H1 (cell line): ENCODE results near the gene MED12L. TPM values are rescaled to one million over a fixed set of nuclear protein-coding genes. Genes with fewer than 3 reads are reported as not detected.

ENCODE experiments used
- CTCF ChIA-PET: fragments of 300-600 bp; sonication (Branson Sonifier 250); formaldehyde crosslinking; loops from one replicate; lab custom pipeline; 2021; ENCODE audit not compliant: partially characterized antibody; lab: Charles Lee
- POLR2A ChIA-PET: fragments of 300-600 bp; sonication (Branson Sonifier 250); formaldehyde crosslinking; loops from one replicate; lab custom pipeline; 2021; ENCODE audit warnings: inconsistent platforms; ENCODE audit not compliant: partially characterized antibody; lab: Charles Lee
- DNase-seq, 2 experiments: peaks; one replicate each; pipeline versions ENCODE4 v3.0.0 to v3.0.0-alpha.2; 2010 to 2022; ENCODE audit warnings: low spot score in 2 of 2, low read depth in 1 of 2, mixed read lengths in 1 of 2
- FAIRE-seq: peaks from 2 replicates; lab custom pipeline; 2011; peaks lifted over from hg19 to GRCh38; lab: Jason Lieb, UNC
- H2AFZ ChIP-seq: 2 replicates; pipeline ENCODE4 v1.8.1; 2012; ENCODE audit warnings: low read length, inconsistent platforms
- H2AK5ac ChIP-seq: 2 replicates; pipeline ENCODE4 v1.6.1; 2013; ENCODE audit warnings: low read depth, low read length
- H2BK120ac ChIP-seq: replicated peaks from 2 replicates; pipeline ENCODE3; 2013; ENCODE audit warnings: low read depth, low read length, inconsistent platforms
- H2BK12ac ChIP-seq: 2 replicates; pipeline ENCODE4 v1.6.1; 2013; ENCODE audit warnings: low read depth, low read length
- H2BK15ac ChIP-seq: 2 replicates; pipeline ENCODE4 v1.6.1; 2013; ENCODE audit warnings: low read length
- H2BK20ac ChIP-seq: 2 replicates; pipeline ENCODE4 v1.6.1; 2013; ENCODE audit warnings: low read length
- H2BK5ac ChIP-seq: 2 replicates; pipeline ENCODE4 v1.6.1; 2013; ENCODE audit warnings: low read depth, low read length
- H3K14ac ChIP-seq: 2 replicates; pipeline ENCODE4 v1.6.1; 2013; ENCODE audit warnings: inconsistent platforms; ENCODE audit not compliant: insufficient read length
- H3K18ac ChIP-seq: 2 replicates; pipeline ENCODE4 v1.6.1; 2013; ENCODE audit warnings: low read length; ENCODE audit errors: extremely low read depth
- H3K23ac ChIP-seq: 2 replicates; pipeline ENCODE4 v1.6.1; 2013; ENCODE audit warnings: inconsistent platforms; ENCODE audit not compliant: insufficient read length
- H3K23me2 ChIP-seq: 2 replicates; pipeline ENCODE4 v1.6.1; 2013; ENCODE audit warnings: low read depth, low read length
- H3K27ac ChIP-seq: 2 replicates; pipeline ENCODE4 v1.6.1; 2011; ENCODE audit warnings: low read depth, low read length, inconsistent platforms
- H3K27me3 ChIP-seq, 4 experiments: replicated peaks in 1 of 4; 1 replicate in 1 of 4; 2 replicates in 3 of 4; pipeline versions ENCODE4 v1.6.1 to v1.8.1; 2011 to 2013; ENCODE audit warnings: low read length in 3 of 4, mild to moderate bottlenecking in 3 of 4, inconsistent platforms in 2 of 4, mixed read lengths in 2 of 4, moderate library complexity in 1 of 4; ENCODE audit not compliant: control insufficient read depth in 3 of 4, insufficient read depth in 3 of 4; ENCODE audit errors: extremely low read depth in 1 of 4
- H3K36me3 ChIP-seq, 4 experiments: 2 replicates each; pipeline versions ENCODE4 v1.6.1 to v1.8.1; 2011 to 2013; ENCODE audit warnings: mild to moderate bottlenecking in 4 of 4, low read length in 3 of 4, moderate library complexity in 2 of 4, control low read depth in 1 of 4, inconsistent platforms in 1 of 4; ENCODE audit not compliant: insufficient read depth in 4 of 4, control insufficient read depth in 2 of 4
- H3K4ac ChIP-seq: replicated peaks from 2 replicates; pipeline ENCODE3; 2013; ENCODE audit warnings: low read length, low read depth, mixed read lengths, inconsistent platforms; ENCODE audit not compliant: insufficient read length
- H3K4me1 ChIP-seq, 4 experiments: replicated peaks in 1 of 4; 1 replicate in 1 of 4; 2 replicates in 3 of 4; pipeline versions ENCODE4 v1.6.1 to v1.8.1; 2011 to 2013; ENCODE audit warnings: low read length in 3 of 4, inconsistent platforms in 2 of 4, mixed read lengths in 1 of 4; ENCODE audit not compliant: insufficient read depth in 4 of 4, control insufficient read depth in 3 of 4
- H3K4me2 ChIP-seq, 2 experiments: 2 replicates each; pipeline versions ENCODE4 v1.6.1 to v1.8.1; 2011 to 2013; ENCODE audit warnings: low read depth in 2 of 2, low read length in 2 of 2, control low read depth in 1 of 2, inconsistent platforms in 1 of 2, mild to moderate bottlenecking in 1 of 2; ENCODE audit not compliant: insufficient read depth in 1 of 2
- H3K4me3 ChIP-seq, 4 experiments: fragments of 200-600, 300-600 bp in 1 of 4; sonication (generic), shearing (Covaris generic), sonication (Bioruptor Twin) in 1 of 4; 2 replicates each; pipeline versions ENCODE4 v1.5.1 to v1.8.1; 2011 to 2016; ENCODE audit warnings: low read length in 4 of 4, low read depth in 3 of 4, control low read depth in 2 of 4, inconsistent platforms in 2 of 4, mild to moderate bottlenecking in 2 of 4, mixed read lengths in 1 of 4, moderate library complexity in 1 of 4; ENCODE audit not compliant: insufficient read depth in 2 of 4; ENCODE audit errors: extremely low read depth in 1 of 4
- H3K56ac ChIP-seq: replicated peaks from 2 replicates; pipeline ENCODE3; 2013; ENCODE audit warnings: low read depth, mild to moderate bottlenecking, mixed read lengths, low read length, inconsistent platforms; ENCODE audit not compliant: insufficient read length
- H3K79me1 ChIP-seq: 2 replicates; pipeline ENCODE4 v1.6.1; 2013; ENCODE audit warnings: low read depth, low read length, control low read depth
- H3K79me2 ChIP-seq, 2 experiments: 2 replicates each; pipeline versions ENCODE4 v1.6.1 to v1.8.1; 2012 to 2013; ENCODE audit warnings: low read length in 2 of 2, mild to moderate bottlenecking in 2 of 2, inconsistent platforms in 1 of 2; ENCODE audit not compliant: insufficient read depth in 2 of 2, control insufficient read depth in 1 of 2
- H3K9ac ChIP-seq, 4 experiments: replicated peaks in 1 of 4; 1 replicate in 1 of 4; 2 replicates in 3 of 4; pipeline versions ENCODE4 v1.6.1 to v1.8.1; 2011 to 2013; ENCODE audit warnings: low read depth in 3 of 4, low read length in 3 of 4, control low read depth in 2 of 4, mild to moderate bottlenecking in 2 of 4, moderate library complexity in 2 of 4, inconsistent platforms in 1 of 4; ENCODE audit errors: extremely low read depth in 1 of 4
- H3K9me3 ChIP-seq, 2 experiments: 2 replicates each; pipeline versions ENCODE4 v1.6.1 to v1.8.1; 2012 to 2013; ENCODE audit warnings: mild to moderate bottlenecking in 2 of 2, moderate library complexity in 2 of 2, control low read depth in 1 of 2, inconsistent platforms in 1 of 2, low read depth in 1 of 2, low read length in 1 of 2, mixed read lengths in 1 of 2; ENCODE audit not compliant: insufficient read depth in 2 of 2
- H4K20me1 ChIP-seq, 2 experiments: replicated peaks in 1 of 2; 2 replicates each; pipeline versions ENCODE3 to v1.8.1; 2011 to 2013; ENCODE audit warnings: inconsistent platforms in 2 of 2, low read length in 2 of 2, mild to moderate bottlenecking in 1 of 2; ENCODE audit not compliant: insufficient read depth in 2 of 2, control insufficient read depth in 1 of 2
- H4K5ac ChIP-seq: 2 replicates; pipeline ENCODE4 v1.6.1; 2013; ENCODE audit warnings: low read length, low read depth, mixed read lengths, inconsistent platforms; ENCODE audit not compliant: insufficient read length
- H4K8ac ChIP-seq: 2 replicates; pipeline ENCODE4 v1.8.0; 2013; ENCODE audit warnings: mild to moderate bottlenecking, moderate library complexity, low read length, inconsistent platforms; ENCODE audit not compliant: insufficient read depth; ENCODE audit errors: extremely low read depth
- H4K91ac ChIP-seq: replicated peaks from 2 replicates; pipeline ENCODE3; 2013; ENCODE audit warnings: low read length, mixed read lengths, inconsistent platforms; ENCODE audit not compliant: insufficient read length
- JUN ChIP-seq: IDR thresholded peaks from 2 replicates; pipeline ENCODE4 v1.6.1; 2011; ENCODE audit warnings: low read depth, mild to moderate bottlenecking, improper control_type of control experiment, low read length
- KDM1A ChIP-seq: fragments of 200-600, 300-600 bp; sonication (generic); IDR thresholded peaks from 2 replicates; pipeline ENCODE4 v1.7.1; 2016; ENCODE audit warnings: mild to moderate bottlenecking, low read length, borderline replicate concordance
- KDM4A ChIP-seq: IDR thresholded peaks from one replicate; pipeline ENCODE4 v1.7.1; 2012; ENCODE audit warnings: low read depth, mild to moderate bottlenecking, moderate library complexity, low read length, inconsistent platforms; ENCODE audit not compliant: severe bottlenecking
- MAFK ChIP-seq: IDR thresholded peaks from 2 replicates; pipeline ENCODE4 v1.6.1; 2012; ENCODE audit warnings: low read depth, mild to moderate bottlenecking, improper control_type of control experiment, low read length
- RFX5 ChIP-seq: IDR thresholded peaks from 2 replicates; pipeline ENCODE4 v1.6.1; 2011; ENCODE audit warnings: low read depth, low read length, improper control_type of control experiment, borderline replicate concordance
- SAP30 ChIP-seq: fragments of 300-600 bp; sonication (generic); IDR thresholded peaks from 2 replicates; pipeline ENCODE4 v1.7.1; 2012; ENCODE audit warnings: low read length, moderate library complexity, mild to moderate bottlenecking, inconsistent platforms; ENCODE audit not compliant: insufficient read depth, insufficient replicate concordance
- SUZ12 ChIP-seq: fragments of 200-600 bp; sonication (generic); IDR thresholded peaks from 2 replicates; pipeline ENCODE4 v1.6.1; 2012; ENCODE audit warnings: mild to moderate bottlenecking, inconsistent platforms, low read length, moderate library complexity, mixed read lengths
- TAF7 ChIP-seq: optimal IDR thresholded peaks from 2 replicates; pipeline ENCODE3; 2011; ENCODE audit warnings: low read depth, mild to moderate bottlenecking, inconsistent platforms, low read length, moderate library complexity, borderline replicate concordance
- YY1 ChIP-seq: IDR thresholded peaks from 2 replicates; pipeline ENCODE4 v1.6.1; 2011; ENCODE audit warnings: low read depth, mild to moderate bottlenecking, low read length
- whole genome bisulfite sequencing, 2 experiments: shearing (Covaris generic) in 1 of 2; methylation state at CpG; one replicate each; pipeline versions ENCODE4 v1.1.6 to v1.1.7; 2013 to 2015; ENCODE audit warnings: low lambda C conversion rate in 2 of 2, mixed read lengths in 2 of 2, inconsistent platforms in 1 of 2, low coverage in 1 of 2, missing lambda C conversion rate in 1 of 2; ENCODE audit not compliant: insufficient replicate concordance in 2 of 2, insufficient coverage in 1 of 2, insufficient read length in 1 of 2; ENCODE audit errors: extremely low coverage in 1 of 2, missing lambda C conversion rate in 1 of 2; 5-methylcytosine and 5-hydroxymethylcytosine counted together
- polyA plus RNA-seq, 7 experiments: library from polyadenylated mRNA; depleted of rRNA in 3 of 7; stranded (reverse) in 5 of 7; unstranded in 2 of 7; fragments of >200 nt in 5 of 7; fragments of 200-250 nt in 2 of 7; gene quantifications; 1 replicate in 5 of 7; 2 replicates in 1 of 7; 4 replicates in 1 of 7; pipeline versions ENCODE4 v1.2.1 to v1.2.3, GENCODE V29; 2011 to 2013; ENCODE audit warnings: missing spikeins in 2 of 7, mixed read lengths in 2 of 7
- total RNA-seq: library from RNA; stranded (reverse); fragmentation: NEBNext Ultra II Directional; extraction: Animal tissue kit (Norgen Biotek cat#: 25700); gene quantifications from 2 replicates; pipeline ENCODE4 v1.2.1, GENCODE V29; 2021
- TF ChIP-seq, protein P1 (sequence below): IDR thresholded peaks from 2 replicates; pipeline ENCODE4 v1.6.1; 2012; ENCODE audit warnings: inconsistent platforms
- TF ChIP-seq, protein P2 (sequence below): IDR thresholded peaks from 2 replicates; pipeline ENCODE4 v1.6.1; 2011; ENCODE audit warnings: low read depth, mild to moderate bottlenecking, low read length; ENCODE audit not compliant: insufficient read depth
- TF ChIP-seq, protein P3 (sequence below): IDR thresholded peaks from 2 replicates; pipeline ENCODE4 v1.6.1; 2012; ENCODE audit warnings: inconsistent platforms

The MED12L gene
- total and polyA plus RNA-seq, 2 of the 8 experiments (the other 6 are each of a cell fraction or from before 2014, with no cell fraction given) = 3.6 to 26.2 TPM

DNA sequence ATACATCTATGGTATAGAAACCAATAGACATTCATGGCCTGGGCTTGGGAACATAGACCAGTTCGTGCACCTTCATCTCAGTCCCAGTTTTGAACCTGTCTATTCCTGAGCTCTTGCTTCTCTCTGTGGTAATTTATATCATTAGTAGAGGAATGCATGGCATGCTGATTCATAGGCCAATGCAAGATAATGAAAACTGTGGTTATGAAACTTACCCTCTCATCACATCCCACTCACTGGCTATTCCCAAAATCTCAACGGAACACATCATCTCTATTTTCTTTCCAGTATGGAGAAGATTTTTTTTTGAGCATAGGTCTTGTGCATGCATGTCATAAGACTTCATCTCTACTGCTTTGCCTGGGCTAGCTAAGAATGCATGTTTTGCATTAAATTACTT lies 317.8 kb downstream of the MED12L start:
- no peak overlapping the region for H3K23ac ChIP-seq
- H3K9me3 ChIP-seq = no peaks in the 10 kb centered on the region
- no peak overlapping the region for H3K27ac ChIP-seq
- H4K91ac ChIP-seq = no peak overlapping the region
- H2BK20ac ChIP-seq = no peak overlapping the region
- H3K4me1 ChIP-seq = peaks cover 0 to 4% (median 1%) of the 10 kb centered on the region in 4 experiments; a peak in 2 of 7 replicates
- 89% methylated on average over 2 of the region's 2 CpGs; no CpG with 5 or more reads in 1 of the 2 experiments for WGBS, 2 experiments
- no peaks in the 10 kb centered on the region for H3K79me2 ChIP-seq
- H3K9ac ChIP-seq = no peak overlapping the region
- H2AK5ac ChIP-seq = no peak overlapping the region
- H2BK12ac ChIP-seq = no peak overlapping the region
- DNase-seq (no peak), FAIRE-seq (no peak)
- no peaks in the 10 kb centered on the region for H3K79me1 ChIP-seq
- no peak overlapping the region for H3K4ac ChIP-seq
- no peak overlapping the region for H3K14ac ChIP-seq
- no peak overlapping the region for H2BK15ac ChIP-seq
- H3K27me3 ChIP-seq = no peaks in the 10 kb centered on the region
- H4K20me1 ChIP-seq = no peaks in the 10 kb centered on the region
- TF ChIP-seq TAF7 (no peak), JUN (no peak), KDM1A (no peak), SUZ12 (no peak), YY1 (no peak), RFX5 (no peak), MAFK (no peak), KDM4A (no peak), SAP30 (no peak)
- TF ChIP-seq, protein P1, sequence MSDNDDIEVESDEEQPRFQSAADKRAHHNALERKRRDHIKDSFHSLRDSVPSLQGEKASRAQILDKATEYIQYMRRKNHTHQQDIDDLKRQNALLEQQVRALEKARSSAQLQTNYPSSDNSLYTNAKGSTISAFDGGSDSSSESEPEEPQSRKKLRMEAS = no peak
- TF ChIP-seq, protein P2, sequence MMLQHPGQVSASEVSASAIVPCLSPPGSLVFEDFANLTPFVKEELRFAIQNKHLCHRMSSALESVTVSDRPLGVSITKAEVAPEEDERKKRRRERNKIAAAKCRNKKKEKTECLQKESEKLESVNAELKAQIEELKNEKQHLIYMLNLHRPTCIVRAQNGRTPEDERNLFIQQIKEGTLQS = no peak
- TF ChIP-seq, protein P3, sequence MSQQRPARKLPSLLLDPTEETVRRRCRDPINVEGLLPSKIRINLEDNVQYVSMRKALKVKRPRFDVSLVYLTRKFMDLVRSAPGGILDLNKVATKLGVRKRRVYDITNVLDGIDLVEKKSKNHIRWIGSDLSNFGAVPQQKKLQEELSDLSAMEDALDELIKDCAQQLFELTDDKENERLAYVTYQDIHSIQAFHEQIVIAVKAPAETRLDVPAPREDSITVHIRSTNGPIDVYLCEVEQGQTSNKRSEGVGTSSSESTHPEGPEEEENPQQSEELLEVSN = no peak
- TF ChIP-seq, all 59 proteins: peak for 0
- ChIA-PET POLR2A (no interaction called here), CTCF (interaction anchor here (1.4 kb wide), 1 partner anchor 235 kb away, joined by 4 read pairs; no protein-coding TSS in a partner anchor)
- no peak overlapping the region for H2BK5ac ChIP-seq
- no peaks in the 10 kb centered on the region; a peak in 1 of 8 replicates for H3K36me3 ChIP-seq
- no peak overlapping the region for H2BK120ac ChIP-seq
- H3K18ac ChIP-seq = no peak overlapping the region
- no peak overlapping the region for H4K8ac ChIP-seq
- H3K4me3 ChIP-seq = no peak overlapping the region
- H3K23me2 ChIP-seq = no peaks in the 10 kb centered on the region
- no peak overlapping the region for H2AFZ ChIP-seq
- H3K4me2 ChIP-seq = no peak overlapping the region
- no peak overlapping the region for H3K56ac ChIP-seq
- H4K5ac ChIP-seq = no peak overlapping the region
